Measurements from ENCODE around the gene CREB3L2.

The CREB3L2 gene

GRCh38 chr7:137966641-137967142, 35.2 kb downstream of the CREB3L2 start:
- DNase-seq = no peak

GRCh38 chr7:137965942-137966640, 35.8 kb downstream of the CREB3L2 start:
- no peak for DNase-seq

- no peak for DNase-seq
Measured at GRCh38 chr7:137964824-137965545, 36.9 kb downstream of the CREB3L2 start.

- no peak for DNase-seq
Measured at GRCh38 chr7:137962875-137963507, 38.9 kb downstream of the CREB3L2 start.

GRCh38 chr7:137962491-137962874, 39.4 kb downstream of the CREB3L2 start:
- DNase-seq = no peak

GRCh38 chr7:137961200-137962177, 40.4 kb downstream of the CREB3L2 start:
- DNase-seq = peak; percentile 24 to 29

GRCh38 chr7:137960020-137960419, 41.9 kb downstream of the CREB3L2 start:
- DNase-seq = no peak

- DNase-seq = no peak
Measured at GRCh38 chr7:137958470-137959431, 43.1 kb downstream of the CREB3L2 start.

- no peak for DNase-seq
Measured at GRCh38 chr7:137957887-137958286, 44.0 kb downstream of the CREB3L2 start.

GRCh38 chr7:137956591-137956990, 45.3 kb downstream of the CREB3L2 start:
- no peak for DNase-seq

GRCh38 chr7:137956183-137956582, 45.7 kb downstream of the CREB3L2 start:
- DNase-seq = no peak

- no peak for DNase-seq
Measured at GRCh38 chr7:137954614-137955013, 47.3 kb downstream of the CREB3L2 start.

GRCh38 chr7:137953665-137954470, 48.0 kb downstream of the CREB3L2 start:
- no peak for DNase-seq

- no peak for DNase-seq
Measured at GRCh38 chr7:137953043-137953664, 48.7 kb downstream of the CREB3L2 start.

GRCh38 chr7:137952426-137952805, 49.5 kb downstream of the CREB3L2 start:
- no peak for DNase-seq

GRCh38 chr7:137951700-137952425, 50.0 kb downstream of the CREB3L2 start:
- no peak for DNase-seq

- DNase-seq = no peak
Measured at GRCh38 chr7:137950967-137951366, 50.9 kb downstream of the CREB3L2 start.

- DNase-seq = no peak
Measured at GRCh38 chr7:137950263-137950621, 51.6 kb downstream of the CREB3L2 start.

Measured in stimulated activated CD4-positive, alpha-beta T cell treated with anti-CD3 and anti-CD28 coated beads, Interleukin-2, amount 100 ng/mL, for 24 hours (primary cell).